Neural cell (in vitro differentiated cells): ENCODE results near the gene PPARG. TPM values are rescaled to one million over a fixed set of nuclear protein-coding genes. Genes with fewer than 3 reads are reported as not detected.

Experiments
- H2AFZ ChIP-seq: fragments of 200-600, 300-800 bp; sonication (generic), shearing (Covaris generic); 2 replicates; pipeline ENCODE4 v1.6.0; 2014; ENCODE audit warnings: low read depth, mild to moderate bottlenecking, antibody characterized with exemption, low read length, moderate library complexity
- H3F3A ChIP-seq: fragments of 200-600 bp; shearing (Covaris generic); 2 replicates; pipeline ENCODE4 v1.6.1; 2016; ENCODE audit warnings: mild to moderate bottlenecking, moderate library complexity, mixed read lengths, antibody characterized with exemption, low read length; ENCODE audit not compliant: insufficient read depth, poor library complexity, severe bottlenecking
- H3K27ac ChIP-seq: fragments of 200-600, 300-800 bp; sonication (generic), shearing (Covaris generic); 2 replicates; pipeline ENCODE4 v1.5.1; 2014; ENCODE audit warnings: mild to moderate bottlenecking, low read length, moderate library complexity
- H3K27me3 ChIP-seq: fragments of 300-800, 200-600 bp; sonication (generic), shearing (Covaris generic); 2 replicates; pipeline ENCODE4 v1.6.0; 2014; ENCODE audit warnings: mild to moderate bottlenecking, low read depth, low read length, moderate library complexity; ENCODE audit not compliant: insufficient read depth
- H3K36me3 ChIP-seq: fragments of 300-800, 200-600 bp; sonication (generic), shearing (Covaris generic); 2 replicates; pipeline ENCODE4 v1.5.1; 2014; ENCODE audit warnings: mild to moderate bottlenecking, antibody characterized with exemption, low read length, moderate library complexity; ENCODE audit not compliant: insufficient read depth
- H3K4me2 ChIP-seq: fragments of 300-800, 200-600 bp; sonication (generic), shearing (Covaris generic); 2 replicates; pipeline ENCODE4 v1.6.0; 2014; ENCODE audit warnings: mild to moderate bottlenecking, low read length
- H3K4me3 ChIP-seq: fragments of 300-800, 200-600 bp; sonication (generic), shearing (Covaris generic); 2 replicates; pipeline ENCODE4 v1.5.1; 2014; ENCODE audit warnings: mild to moderate bottlenecking, low read length, moderate library complexity
- H3K79me2 ChIP-seq: fragments of 200-600 bp; shearing (Covaris generic); replicated peaks from 2 replicates; pipeline ENCODE4 v1.6.0; 2014; ENCODE audit warnings: mild to moderate bottlenecking, low read length, moderate library complexity; ENCODE audit not compliant: insufficient read depth
- H3K9ac ChIP-seq: fragments of 300-800, 200-600 bp; sonication (generic), shearing (Covaris generic); 2 replicates; pipeline ENCODE4 v1.6.1; 2016; ENCODE audit warnings: mild to moderate bottlenecking, low read length, mixed read lengths
- H3K9me2 ChIP-seq: fragments of 200-600 bp; shearing (Covaris generic); 2 replicates; pipeline ENCODE4 v1.6.1; 2016; ENCODE audit warnings: mild to moderate bottlenecking, low read length, mixed read lengths; ENCODE audit not compliant: insufficient read depth
- H3K9me3 ChIP-seq: fragments of 200-600, 300-800 bp; sonication (generic), shearing (Covaris generic); 2 replicates; pipeline ENCODE4 v1.6.1; 2016; ENCODE audit warnings: mild to moderate bottlenecking, mixed run types, low read length, moderate library complexity, mixed read lengths
- H4K20me1 ChIP-seq: fragments of 200-600 bp; shearing (Covaris generic); 2 replicates; pipeline ENCODE4 v1.6.1; 2016; ENCODE audit warnings: mild to moderate bottlenecking, mixed run types; ENCODE audit not compliant: insufficient read depth
- EP300 ChIP-seq: fragments of 450-650 bp; conservative IDR thresholded peaks from 2 replicates; pipeline ENCODE4 v1.6.1; 2014; ENCODE audit warnings: antibody characterized with exemption, mild to moderate bottlenecking, moderate library complexity; ENCODE audit not compliant: poor library complexity, severe bottlenecking
- EZH2 ChIP-seq: fragments of 200-600, 300-800 bp; shearing (Covaris generic), sonication (generic); IDR thresholded peaks from 2 replicates; pipeline ENCODE4 v1.6.1; 2014; ENCODE audit warnings: antibody characterized with exemption, low read length, borderline replicate concordance, mild to moderate bottlenecking; ENCODE audit not compliant: insufficient read depth, poor library complexity, severe bottlenecking
- MXI1 ChIP-seq: fragments of 450-650 bp; conservative IDR thresholded peaks from 2 replicates; pipeline ENCODE4 v1.6.1; 2014; ENCODE audit warnings: antibody characterized with exemption, mild to moderate bottlenecking; ENCODE audit not compliant: poor library complexity, severe bottlenecking
- POLR2AphosphoS5 ChIP-seq: IDR thresholded peaks from 2 replicates; pipeline ENCODE4 v1.6.1; 2012
- RAD21 ChIP-seq: fragments of 450-650 bp; conservative IDR thresholded peaks from 2 replicates; pipeline ENCODE4 v1.6.1; 2014; ENCODE audit warnings: antibody characterized with exemption, mild to moderate bottlenecking, moderate library complexity
- SMC3 ChIP-seq: fragments of 450-650 bp; conservative IDR thresholded peaks from 2 replicates; pipeline ENCODE4 v1.6.1; 2014; ENCODE audit warnings: antibody characterized with exemption, mild to moderate bottlenecking, moderate library complexity; ENCODE audit not compliant: poor library complexity
- TAF1 ChIP-seq: IDR thresholded peaks from 2 replicates; pipeline ENCODE4 v1.6.1; 2012; ENCODE audit warnings: low read depth
- polyA plus RNA-seq: library from polyadenylated mRNA; depleted of rRNA; stranded (reverse); fragments of >200 nt; gene quantifications from 2 replicates; pipeline ENCODE4 v1.2.3, GENCODE V29; 2014
- TF ChIP-seq, protein P1 (sequence below): IDR thresholded peaks from 2 replicates; pipeline ENCODE4 v1.6.1; 2012; ENCODE audit warnings: borderline replicate concordance
- TF ChIP-seq, protein P2 (sequence below): fragments of 450-650 bp; IDR thresholded peaks from 2 replicates; pipeline ENCODE4 v1.5.1; 2014; ENCODE audit warnings: antibody characterized with exemption, mild to moderate bottlenecking, moderate library complexity; ENCODE audit not compliant: poor library complexity, severe bottlenecking

Gene PPARG
- polyA plus RNA-seq, 1 donor from 2014 or later, result 0.35 TPM

DNA sequence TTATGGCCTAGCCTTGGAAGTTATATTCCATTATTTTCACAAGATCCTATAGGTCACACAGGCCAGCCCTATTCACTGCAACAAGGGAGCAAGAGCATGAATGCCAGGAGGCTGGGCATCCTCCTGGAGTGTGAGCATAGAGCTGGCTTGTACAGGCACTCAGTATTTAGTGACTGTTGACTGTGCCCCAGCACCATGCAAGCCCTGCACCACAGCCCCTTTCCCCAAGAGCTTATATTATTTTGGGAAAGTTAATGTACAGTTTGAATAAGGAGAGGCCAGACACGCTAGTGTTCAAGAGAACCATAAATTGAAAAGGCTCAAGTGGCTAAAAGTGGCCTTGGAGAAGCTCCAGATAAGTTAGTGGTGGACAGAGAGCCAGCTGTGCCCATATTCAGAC is 163.1 kb downstream of the PPARG start:
- TF ChIP-seq EZH2, result no peak
- no peak for TF ChIP-seq SMC3
- no peak for TF ChIP-seq RAD21
- no peak for TF ChIP-seq TAF1
- no peak for TF ChIP-seq POLR2AphosphoS5
- no peak for TF ChIP-seq EP300
- TF ChIP-seq, protein P1, sequence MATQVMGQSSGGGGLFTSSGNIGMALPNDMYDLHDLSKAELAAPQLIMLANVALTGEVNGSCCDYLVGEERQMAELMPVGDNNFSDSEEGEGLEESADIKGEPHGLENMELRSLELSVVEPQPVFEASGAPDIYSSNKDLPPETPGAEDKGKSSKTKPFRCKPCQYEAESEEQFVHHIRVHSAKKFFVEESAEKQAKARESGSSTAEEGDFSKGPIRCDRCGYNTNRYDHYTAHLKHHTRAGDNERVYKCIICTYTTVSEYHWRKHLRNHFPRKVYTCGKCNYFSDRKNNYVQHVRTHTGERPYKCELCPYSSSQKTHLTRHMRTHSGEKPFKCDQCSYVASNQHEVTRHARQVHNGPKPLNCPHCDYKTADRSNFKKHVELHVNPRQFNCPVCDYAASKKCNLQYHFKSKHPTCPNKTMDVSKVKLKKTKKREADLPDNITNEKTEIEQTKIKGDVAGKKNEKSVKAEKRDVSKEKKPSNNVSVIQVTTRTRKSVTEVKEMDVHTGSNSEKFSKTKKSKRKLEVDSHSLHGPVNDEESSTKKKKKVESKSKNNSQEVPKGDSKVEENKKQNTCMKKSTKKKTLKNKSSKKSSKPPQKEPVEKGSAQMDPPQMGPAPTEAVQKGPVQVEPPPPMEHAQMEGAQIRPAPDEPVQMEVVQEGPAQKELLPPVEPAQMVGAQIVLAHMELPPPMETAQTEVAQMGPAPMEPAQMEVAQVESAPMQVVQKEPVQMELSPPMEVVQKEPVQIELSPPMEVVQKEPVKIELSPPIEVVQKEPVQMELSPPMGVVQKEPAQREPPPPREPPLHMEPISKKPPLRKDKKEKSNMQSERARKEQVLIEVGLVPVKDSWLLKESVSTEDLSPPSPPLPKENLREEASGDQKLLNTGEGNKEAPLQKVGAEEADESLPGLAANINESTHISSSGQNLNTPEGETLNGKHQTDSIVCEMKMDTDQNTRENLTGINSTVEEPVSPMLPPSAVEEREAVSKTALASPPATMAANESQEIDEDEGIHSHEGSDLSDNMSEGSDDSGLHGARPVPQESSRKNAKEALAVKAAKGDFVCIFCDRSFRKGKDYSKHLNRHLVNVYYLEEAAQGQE, result no peak
- no peak for TF ChIP-seq MXI1
- TF ChIP-seq, protein P2, sequence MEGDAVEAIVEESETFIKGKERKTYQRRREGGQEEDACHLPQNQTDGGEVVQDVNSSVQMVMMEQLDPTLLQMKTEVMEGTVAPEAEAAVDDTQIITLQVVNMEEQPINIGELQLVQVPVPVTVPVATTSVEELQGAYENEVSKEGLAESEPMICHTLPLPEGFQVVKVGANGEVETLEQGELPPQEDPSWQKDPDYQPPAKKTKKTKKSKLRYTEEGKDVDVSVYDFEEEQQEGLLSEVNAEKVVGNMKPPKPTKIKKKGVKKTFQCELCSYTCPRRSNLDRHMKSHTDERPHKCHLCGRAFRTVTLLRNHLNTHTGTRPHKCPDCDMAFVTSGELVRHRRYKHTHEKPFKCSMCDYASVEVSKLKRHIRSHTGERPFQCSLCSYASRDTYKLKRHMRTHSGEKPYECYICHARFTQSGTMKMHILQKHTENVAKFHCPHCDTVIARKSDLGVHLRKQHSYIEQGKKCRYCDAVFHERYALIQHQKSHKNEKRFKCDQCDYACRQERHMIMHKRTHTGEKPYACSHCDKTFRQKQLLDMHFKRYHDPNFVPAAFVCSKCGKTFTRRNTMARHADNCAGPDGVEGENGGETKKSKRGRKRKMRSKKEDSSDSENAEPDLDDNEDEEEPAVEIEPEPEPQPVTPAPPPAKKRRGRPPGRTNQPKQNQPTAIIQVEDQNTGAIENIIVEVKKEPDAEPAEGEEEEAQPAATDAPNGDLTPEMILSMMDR, result no peak
- no peak overlapping the region for H2AFZ ChIP-seq
- H3K4me3 ChIP-seq, result no peak overlapping the region
- H4K20me1 ChIP-seq, result no peaks in the 10 kb centered on the region
- H3K27ac ChIP-seq, result no peak overlapping the region
- H3K36me3 ChIP-seq, result no peaks in the 10 kb centered on the region
- H3K4me2 ChIP-seq, result no peak overlapping the region
- no peaks in the 10 kb centered on the region for H3K79me2 ChIP-seq
- no peaks in the 10 kb centered on the region for H3K27me3 ChIP-seq
- no peaks in the 10 kb centered on the region for H3K9me3 ChIP-seq
- H3F3A ChIP-seq, result no peaks in the 10 kb centered on the region
- no peak overlapping the region for H3K9ac ChIP-seq
- no peaks in the 10 kb centered on the region for H3K9me2 ChIP-seq

DNA sequence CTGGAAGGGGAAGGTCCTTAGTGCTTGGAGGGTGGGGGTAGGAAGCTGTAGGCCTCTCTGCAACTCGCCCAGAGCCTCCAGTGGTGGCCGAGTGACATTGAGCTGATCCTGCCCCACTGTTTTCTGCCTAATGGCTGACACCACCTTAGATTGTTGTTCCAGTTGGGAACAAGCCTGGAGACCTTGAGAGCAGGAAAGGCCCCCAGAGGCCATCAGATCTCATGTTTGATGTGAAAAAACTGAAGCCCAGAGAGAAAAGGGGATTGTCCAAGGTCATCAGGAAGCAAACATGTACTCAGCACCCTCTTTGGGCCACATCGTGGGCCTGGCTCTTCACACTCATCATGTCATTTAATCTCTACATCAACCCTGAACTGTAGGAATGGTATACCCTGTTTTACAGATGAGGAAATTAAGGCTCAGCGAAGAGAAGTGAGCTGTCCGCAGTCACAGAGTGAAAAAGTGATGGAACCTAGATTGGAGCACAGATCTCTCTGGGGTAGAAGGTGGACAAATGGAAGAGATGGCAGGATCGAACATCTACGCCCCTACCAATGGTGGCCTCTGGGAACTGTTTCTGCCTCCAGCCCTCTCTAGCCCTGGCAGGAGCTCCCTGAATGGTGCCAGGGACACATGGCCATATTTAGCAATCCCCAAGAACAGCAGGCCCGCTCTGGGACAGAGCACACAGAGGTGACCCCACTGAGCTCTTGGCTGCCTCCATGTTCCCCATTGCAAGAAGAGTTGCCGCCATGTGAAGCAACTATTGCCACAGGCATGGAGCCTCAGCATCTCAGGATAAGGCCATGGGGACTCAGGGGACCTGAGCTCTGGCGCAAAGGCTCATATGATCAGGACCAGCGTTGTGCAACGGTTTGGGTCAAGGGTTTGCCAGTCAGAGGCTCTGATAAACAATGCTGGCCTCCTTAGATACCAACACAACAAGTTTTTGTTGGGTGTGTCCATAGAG is 163.8 kb downstream of the PPARG start:
- Histone ChIP-seq H3K9ac (no peak overlapping the region), H3K36me3 (no peaks in the 10 kb centered on the region), H4K20me1 (no peaks in the 10 kb centered on the region), H2AFZ (no peak overlapping the region), H3K4me2 (no peak overlapping the region), H3K9me3 (no peaks in the 10 kb centered on the region), H3K27ac (no peak overlapping the region), H3K79me2 (no peaks in the 10 kb centered on the region), H3K4me3 (no peak overlapping the region), H3F3A (no peaks in the 10 kb centered on the region), H3K27me3 (no peaks in the 10 kb centered on the region), H3K9me2 (no peaks in the 10 kb centered on the region)
- TF ChIP-seq, protein P1, result no peak
- TF ChIP-seq MXI1, result no peak
- TF ChIP-seq EP300, result no peak
- no peak for TF ChIP-seq POLR2AphosphoS5
- no peak for TF ChIP-seq RAD21
- no peak for TF ChIP-seq EZH2
- no peak for TF ChIP-seq SMC3
- no peak for TF ChIP-seq TAF1
- TF ChIP-seq, protein P2, result no peak
